GM19468 (cell line): ENCODE measurements around the gene PDSS2.
"Not testable (repeated sequence)": the region's sequence is repeated elsewhere in the genome, so short reads cannot be mapped to it uniquely, and the experiment has no call there.

Source experiments
- ATAC-seq: cut with Tn5 transposase; IDR thresholded peaks from one replicate; pipeline ENCODE4 v1.9.1; 2021; ENCODE audit warnings: mild to moderate bottlenecking, moderate library complexity, moderate number of reproducible peaks; ENCODE audit not compliant: unreplicated experiment; ENCODE audit errors: extremely low read depth

PDSS2 gene

DNA sequence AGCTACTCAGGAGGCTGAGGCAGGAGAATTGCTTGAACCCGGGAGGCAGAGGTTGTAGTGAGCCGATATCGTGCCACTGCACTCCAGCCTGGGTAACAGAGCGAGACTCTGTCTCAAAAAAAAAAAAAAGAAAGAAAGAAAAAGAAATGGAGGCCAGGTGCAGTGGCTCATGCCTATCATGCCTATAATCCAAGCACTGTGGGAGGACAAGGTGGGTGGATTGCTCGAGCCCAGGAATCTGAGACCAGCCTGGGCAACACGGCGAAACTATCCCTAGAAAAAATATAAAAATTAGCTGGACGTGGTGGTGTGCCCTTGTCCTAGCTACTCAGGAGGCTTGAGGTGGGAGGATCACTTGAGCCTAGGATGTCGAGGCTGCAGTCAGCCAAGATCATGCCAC is 170.1 kb downstream of the PDSS2 start:
- ATAC-seq: not testable (repeated sequence)

DNA sequence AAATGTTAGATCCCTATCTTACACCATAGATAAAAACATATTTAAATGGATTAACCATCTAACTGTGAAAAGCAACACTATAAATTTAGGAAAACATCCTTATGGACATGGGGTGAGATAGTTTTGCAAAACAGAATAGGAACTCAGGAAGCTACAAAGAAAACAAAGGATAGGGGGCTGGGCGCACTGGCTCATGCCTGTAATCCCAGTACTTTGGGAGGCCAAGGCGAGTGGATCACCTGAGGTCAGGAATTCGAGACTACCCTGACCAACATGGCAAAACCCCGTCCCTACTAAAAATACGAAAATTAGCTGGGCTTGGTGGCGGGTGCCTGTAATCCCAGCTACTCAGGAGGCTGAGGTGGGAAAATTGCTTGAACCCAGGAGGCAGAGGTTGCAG is 173.7 kb downstream of the PDSS2 start:
- ATAC-seq: not testable (repeated sequence)

DNA sequence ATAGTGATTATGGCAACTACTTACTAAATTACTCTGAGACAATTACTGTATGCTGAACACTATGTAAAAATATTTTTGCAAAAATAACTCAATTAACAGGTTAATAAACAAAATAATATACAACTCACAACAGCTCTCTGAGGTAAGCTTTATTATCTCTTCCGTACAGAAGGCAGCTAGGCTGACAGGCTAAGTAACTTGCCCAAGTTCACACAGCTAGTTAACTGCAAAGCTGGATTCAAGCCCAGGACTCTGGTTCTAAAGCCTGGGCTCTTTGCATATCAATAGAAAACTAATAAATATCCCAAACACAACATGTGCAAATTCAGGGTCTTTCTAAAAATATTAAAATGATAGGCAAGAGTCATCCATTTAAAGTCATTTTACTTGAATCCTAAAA is 174.6 kb downstream of the PDSS2 start:
- ATAC-seq: no peak

DNA sequence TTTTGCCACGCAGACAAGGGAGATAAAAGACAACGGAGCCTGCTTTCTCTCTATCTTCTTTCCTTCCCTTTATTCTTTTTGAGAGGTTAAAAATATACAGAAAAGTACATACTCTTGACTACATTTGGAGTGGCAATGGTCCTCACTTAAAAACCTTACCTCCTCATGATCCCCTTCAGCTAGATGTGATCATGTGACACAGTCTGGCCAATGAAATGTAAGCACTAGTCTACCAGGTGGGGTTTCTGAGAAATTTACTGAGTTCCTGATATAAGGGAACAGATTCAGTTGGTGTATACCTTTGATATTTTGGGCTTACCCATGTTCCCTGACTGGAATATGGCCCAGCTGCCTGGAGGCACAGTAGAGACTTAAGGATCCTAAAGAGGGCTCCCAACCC is 178.6 kb downstream of the PDSS2 start:
- ATAC-seq: no peak

DNA sequence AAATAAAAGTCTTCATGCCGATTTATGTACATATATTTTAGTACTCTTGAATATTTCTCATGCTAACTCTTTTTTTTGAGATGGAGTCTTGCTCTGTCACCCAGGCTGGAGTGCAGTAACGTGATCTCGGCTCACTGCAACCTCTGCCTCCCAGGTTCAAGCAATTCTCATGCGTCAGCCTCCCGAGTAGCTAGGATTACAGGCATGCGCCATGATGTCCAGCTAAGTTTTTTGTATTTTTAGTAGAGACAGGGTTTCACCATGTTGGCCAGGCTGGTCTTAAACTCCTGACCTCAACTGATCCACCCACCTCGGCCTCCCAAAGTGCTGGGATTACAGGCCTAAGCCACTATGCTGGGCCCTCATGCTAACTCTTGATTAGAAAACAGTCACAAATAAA is 179.4 kb downstream of the PDSS2 start:
- ATAC-seq: not testable (repeated sequence)

DNA sequence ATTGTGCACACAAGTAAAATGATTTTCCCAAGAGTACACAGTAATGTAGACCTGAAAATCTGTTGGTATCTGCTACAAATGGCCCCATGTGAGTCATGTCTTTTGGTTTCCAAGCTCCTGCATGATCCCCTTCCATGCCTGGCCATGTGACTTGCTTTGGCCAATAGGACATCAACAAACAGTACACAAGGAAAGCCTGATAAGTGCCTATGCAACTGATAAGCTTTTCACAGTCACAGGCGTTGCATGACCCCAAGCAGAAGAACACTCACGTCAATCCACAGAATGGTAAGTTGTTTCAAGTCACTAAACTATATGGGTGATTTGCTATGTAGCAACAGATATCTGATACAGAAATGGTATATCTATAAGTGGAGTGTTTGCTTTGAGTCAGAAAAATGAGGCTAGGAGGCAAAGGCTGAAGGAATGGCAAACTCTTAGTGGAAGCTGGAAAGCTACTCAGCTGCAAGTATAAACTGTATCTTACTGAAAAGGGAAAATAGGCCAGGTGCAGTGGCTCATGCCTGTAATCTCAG is 184.0 kb downstream of the PDSS2 start:
- no peak for ATAC-seq

DNA sequence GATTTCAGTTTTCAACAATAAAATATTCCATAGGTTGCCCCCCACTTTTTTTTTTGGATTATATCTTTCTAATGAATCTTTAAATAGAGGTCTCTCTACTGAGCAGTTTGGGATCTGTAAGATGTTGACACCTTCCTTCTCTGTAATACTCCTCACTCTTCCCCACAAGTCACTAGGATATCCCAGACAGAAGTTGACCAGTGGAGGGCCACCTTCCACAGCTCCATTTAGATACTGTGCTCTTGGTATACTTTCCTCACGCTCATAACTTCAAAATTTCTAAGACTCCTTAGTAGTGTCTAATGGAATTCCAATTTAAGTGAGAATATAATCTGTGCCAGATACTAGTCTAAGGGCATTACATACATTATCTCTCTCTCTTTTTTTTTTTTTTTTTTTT is 185.1 kb downstream of the PDSS2 start:
- no peak for ATAC-seq

DNA sequence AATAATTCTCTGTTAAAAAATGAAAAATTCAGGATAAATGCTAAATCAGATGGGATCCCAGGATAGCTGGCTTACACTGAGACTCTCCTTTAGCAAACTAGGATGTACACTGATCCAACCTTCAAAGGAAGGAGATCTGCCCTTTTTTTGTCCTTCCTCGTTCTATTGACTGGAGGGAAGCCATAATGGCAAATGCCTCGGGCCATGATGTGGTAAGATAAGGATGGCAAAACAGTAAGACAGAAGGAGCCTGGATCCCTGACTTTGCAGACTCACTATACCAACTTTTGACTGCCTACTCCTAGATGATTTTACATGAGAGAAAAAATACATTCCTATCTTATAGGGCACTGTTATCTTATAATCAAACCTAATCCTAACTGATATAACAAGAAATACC is 187.1 kb downstream of the PDSS2 start:
- ATAC-seq: no peak

DNA sequence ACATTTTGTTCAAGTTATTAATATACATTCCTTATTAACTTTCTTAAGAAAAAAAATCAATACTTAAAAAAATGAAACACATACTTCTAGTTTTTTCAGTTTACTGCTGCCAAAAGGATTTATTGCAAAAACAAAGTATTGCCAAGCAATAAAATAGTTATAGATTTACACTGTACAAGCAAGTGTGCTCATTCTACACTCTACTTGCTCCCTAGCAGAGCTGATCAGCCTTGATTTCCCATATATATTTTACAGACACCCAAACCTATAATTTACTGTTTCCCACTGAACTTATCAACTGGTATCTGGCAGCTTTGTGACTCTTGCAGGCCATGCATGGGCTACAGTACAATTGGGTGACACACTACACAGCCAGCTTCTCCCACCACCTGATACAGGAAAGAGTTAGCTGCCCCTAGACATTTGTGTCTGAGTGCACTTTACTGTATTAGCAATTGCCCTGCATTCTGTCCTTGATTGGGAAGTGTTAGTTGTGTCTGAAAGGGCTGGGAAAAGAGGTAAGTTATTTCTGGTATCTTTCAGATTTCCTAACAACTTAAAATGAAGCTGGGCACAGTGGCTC is 188.1 kb downstream of the PDSS2 start:
- ATAC-seq: no peak

DNA sequence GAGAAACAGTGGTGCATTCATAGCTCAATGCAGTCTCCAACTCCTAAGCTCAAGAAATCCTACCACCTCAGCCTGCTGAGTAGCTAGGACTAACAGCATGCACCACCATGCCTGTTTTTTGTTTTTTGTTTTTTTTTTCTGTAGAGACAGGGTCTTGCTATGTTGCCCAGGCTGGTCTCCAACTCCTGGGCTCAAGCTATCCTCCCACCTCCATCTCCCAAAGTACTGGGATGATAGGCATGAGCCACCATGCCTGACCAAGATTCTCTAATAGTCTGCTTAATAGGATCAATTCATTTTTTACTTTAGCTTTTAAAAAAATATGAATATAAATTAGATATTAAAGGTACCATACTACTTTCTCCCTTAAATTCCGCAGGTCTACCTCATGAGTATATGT is 191.7 kb downstream of the PDSS2 start:
- ATAC-seq: no peak

DNA sequence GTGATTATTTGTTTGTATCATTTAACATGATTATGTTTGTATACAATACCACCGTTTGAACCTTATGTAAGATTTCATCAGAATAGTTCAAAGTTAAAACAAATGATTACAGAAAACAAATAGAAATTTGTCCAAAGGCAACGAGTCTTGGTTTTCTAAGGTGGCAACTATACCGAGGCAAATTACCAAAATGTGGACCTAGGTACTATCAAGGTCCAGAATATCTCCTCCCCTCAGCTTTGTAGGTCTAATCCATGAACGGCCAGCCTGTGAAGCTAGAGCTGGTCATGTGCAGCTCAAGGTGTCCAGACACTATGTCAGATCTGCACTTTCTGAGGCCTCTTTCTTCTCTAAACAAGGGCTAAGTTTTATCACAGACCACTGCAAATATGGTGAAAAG is 192.4 kb downstream of the PDSS2 start:
- no peak for ATAC-seq

DNA sequence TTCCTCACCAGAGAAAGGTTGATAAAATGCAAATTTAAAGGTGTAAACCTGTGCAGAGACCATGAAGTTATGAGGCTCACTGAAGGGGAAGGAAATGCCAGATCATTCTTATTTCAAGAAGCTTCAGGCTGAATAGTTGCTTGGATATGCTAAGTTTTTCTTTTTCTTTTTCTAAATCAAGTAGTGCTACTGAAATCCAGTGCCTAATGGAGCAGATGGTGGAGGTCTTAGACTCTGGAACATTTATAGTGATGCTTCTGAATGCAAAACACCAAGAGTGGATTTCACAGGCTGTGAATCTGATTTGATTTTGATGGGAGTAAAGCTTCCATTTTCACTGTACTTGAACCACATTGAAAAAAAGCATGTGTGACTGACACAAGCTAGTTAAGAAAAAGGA is 192.8 kb downstream of the PDSS2 start:
- no peak for ATAC-seq

DNA sequence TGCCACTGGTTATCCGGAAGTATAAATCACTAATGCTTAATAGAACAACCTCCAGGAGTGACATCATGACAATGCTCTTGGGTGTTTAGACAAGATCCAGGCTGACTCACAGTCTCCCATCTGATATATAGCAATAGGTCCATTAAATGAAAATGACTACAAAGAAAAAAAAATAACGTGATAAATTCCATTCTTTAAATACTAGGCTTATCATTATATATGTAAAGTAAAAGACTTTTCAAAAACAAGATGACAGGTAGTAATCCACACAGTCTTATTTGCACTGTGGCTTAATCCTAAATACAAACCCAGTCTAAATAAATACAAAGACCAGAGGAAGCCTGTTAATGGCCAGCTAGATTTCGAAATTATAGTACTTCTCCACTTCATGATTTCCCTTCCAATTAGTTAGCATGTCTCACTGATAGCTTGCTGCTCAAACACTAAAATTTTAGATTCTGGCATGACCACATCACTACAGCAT is 195.0 kb downstream of the PDSS2 start:
- no peak for ATAC-seq

DNA sequence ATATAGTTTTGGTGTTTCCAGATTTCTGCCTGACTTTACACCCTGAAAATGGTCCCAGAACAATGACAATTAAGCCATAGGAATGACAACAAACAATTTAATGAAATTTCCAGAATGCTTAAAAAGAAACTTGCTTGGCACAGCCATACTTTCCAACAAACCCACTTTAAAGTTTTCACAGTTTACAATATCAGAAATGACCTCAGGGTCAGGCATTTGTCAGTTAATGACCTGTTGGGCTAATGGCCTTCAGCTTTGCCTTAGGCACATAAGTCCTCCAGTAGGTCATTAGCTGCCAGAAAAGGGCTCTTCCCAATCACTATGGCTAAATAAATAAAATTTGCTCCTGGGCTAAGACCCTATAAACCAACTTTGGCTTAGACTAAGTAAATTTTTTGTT is 199.4 kb downstream of the PDSS2 start:
- ATAC-seq: no peak

DNA sequence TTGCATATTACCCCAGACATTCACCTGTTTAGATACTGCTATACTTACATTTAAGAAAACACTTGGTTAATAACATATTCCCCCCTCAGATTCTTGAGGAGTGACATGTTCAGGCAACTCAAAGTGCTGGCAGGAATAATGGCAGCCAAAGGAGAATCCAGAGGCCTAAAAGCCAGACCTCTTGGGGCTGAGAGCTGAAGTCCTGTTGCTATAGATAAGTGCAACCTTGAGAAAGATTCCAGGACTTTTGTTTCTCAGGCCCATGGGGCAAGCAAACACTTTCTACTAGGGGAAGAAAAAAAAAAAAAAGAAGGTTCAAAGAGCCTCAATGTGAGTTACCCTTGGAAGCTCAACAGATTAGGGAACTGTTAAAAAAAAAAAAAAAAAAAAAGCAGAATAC is 211.2 kb downstream of the PDSS2 start:
- no peak for ATAC-seq

DNA sequence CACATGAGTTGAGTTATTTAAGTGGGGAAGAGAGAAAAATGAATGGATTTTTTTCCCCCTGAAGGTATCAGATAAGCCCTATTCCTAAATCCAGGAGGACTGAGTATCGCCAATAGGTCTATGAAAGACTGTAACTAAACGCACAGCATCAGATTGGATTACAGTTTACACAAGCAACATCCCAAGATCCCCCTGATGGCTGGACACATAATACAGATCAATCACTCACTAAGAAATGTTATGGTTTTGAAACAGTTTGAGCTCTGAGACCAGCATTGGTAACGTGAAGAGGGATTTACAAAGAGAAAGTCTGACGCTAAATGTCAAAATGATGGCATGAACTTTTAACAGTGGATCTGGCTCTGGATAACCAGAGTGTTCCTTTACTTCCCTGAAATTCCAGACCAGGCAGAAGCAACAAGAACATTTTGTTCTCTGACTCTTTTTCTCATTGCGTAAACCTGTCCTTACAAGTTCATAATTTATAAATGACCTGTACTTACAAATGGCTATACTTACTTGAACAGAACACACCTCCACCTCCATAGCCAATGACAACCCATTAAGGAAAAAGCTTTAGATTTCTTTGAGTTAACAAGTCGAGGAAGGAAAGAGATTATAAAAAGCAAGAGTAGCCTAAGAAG is 212.3 kb downstream of the PDSS2 start:
- no peak for ATAC-seq

DNA sequence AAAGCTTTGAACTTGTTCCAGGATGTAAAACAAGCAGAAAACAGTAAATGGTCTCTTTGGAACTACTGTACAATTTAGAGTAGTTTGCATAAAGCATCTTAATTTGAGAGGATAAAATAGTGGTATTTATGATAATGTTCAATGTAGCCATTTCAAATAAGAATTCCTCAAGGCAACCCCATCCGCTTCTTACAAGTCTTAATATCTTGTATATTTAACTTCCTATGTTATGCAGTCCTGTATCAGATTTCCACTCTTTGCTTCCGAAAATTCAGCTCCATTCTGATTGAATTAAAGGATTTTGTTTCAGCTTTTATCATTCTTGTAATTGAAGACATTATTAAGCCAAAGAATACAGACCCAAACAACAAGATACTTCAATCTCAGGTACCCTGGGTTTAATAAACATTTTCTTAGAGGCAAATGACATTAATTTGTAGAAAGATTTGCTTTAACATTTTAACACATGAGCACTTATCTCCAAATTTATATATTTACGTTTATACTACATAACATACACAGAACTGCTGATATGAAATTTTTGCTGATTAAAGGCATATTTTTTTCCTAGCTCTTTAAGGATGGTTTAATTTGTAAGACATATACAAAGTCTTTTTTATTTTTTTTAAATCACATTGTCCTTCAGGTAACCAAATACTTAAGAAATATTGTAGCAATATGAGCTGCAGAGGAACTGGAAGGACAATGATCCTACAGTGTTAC is 213.0 kb downstream of the PDSS2 start:
- ATAC-seq: no peak

DNA sequence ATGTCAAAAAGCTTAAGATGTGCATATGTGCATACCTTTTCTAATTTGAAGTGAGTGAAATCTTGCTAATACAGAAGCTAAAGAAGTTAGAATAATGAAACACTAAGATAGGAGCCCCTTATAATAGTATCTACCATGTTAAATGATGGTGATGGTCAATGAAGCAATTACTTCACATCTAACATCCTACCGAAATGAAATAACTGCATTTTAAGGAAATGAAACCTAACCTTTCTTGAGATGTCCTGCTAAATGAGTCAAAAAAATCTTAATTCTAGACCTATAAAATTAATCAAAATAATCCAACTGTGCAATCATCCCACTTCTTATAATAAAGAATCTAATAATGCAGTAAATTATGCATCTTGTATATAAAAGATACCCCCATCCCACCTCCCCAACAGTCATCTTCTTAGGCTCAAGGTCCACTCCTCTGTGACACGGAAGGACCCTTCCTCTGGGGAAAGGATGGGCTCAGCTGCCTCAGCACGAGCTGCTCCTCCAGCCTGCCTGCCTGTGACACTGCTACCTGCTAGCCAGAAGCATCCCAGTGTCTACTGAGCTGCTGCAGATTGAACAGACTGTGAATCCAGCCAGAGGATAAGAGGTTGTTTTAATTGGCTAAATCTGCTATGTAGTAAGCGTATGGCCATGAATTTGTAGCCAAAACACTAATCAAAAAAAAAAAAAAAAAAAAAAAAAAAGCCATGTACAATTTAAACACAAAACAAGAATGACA is 214.5 kb downstream of the PDSS2 start:
- ATAC-seq: no peak

DNA sequence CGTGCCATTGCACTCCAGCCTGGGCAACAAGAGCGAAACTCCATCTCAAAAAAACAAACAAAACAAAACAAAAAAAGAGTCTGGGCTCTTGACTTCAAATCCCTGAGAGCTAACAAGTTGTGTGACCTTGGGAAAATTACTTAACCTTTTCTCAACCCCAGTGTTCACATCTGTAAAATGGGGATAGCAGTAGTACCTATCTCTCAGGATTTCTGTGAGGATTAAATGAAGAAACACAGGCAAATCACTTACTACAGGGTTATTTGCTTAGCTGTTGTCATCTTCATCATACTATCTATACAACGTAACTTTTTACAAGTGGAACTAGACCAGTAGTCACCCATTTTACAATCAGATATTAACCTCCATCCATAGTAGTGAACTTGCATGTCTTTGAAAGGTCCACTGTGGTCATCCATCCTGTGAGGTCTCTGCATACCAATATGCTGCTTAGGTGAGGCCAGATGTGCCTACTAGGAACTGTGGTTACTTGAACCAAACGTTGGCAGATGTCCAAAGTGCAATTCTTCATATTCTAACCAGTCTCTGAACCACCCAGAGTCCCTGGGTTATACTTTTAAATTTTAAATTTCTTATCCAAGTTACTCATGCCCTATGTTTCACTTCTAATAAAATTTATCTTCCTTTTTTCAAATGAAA is 215.2 kb downstream of the PDSS2 start:
- no peak for ATAC-seq

DNA sequence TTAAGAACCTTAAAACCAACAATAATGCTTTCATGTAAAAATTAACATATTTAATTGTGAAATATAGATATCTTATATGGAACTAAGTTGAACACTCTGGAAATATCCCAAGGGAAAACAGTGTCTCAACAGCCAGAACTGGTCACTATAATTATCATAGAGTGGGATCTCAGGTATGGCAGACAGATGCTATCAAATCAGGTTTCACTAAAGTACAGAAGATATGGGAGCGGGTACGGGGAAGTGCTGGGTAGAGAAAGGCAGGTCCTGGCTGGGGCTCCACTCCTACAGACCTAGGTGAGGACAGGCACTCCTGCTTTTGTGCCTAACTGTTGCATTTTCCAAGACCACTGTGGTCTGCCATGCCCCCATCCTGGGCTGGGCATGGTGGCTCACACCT is 215.9 kb downstream of the PDSS2 start:
- ATAC-seq: no peak
